Measurements from ENCODE around the gene RASEF. TPM values are rescaled to one million over a fixed set of nuclear protein-coding genes. Genes with fewer than 3 reads are reported as not detected.

RASEF gene
- total and polyA plus RNA-seq, 8 donors: 6.6 to 26.7 (median 9.3) TPM

GRCh38 chr9:83015897-83016296 is 47.0 kb downstream of the RASEF start:
- ATAC-seq (no peak), DNase-seq (no peak)
- Histone ChIP-seq H3K4me1 (peaks cover 0 to 2% of the 10 kb centered on the region in 2 donors), H3K4me3 (no peak overlapping the region), H3K9me3 (peaks cover 0 to 10% of the 10 kb centered on the region in 2 donors), H3K36me3 (no peaks in the 10 kb centered on the region), H3K27me3 (no peaks in the 10 kb centered on the region), H3K27ac (no peak overlapping the region)
- intact Hi-C loops (cut with DNase I): no loop called here
- TF ChIP-seq, protein P1, sequence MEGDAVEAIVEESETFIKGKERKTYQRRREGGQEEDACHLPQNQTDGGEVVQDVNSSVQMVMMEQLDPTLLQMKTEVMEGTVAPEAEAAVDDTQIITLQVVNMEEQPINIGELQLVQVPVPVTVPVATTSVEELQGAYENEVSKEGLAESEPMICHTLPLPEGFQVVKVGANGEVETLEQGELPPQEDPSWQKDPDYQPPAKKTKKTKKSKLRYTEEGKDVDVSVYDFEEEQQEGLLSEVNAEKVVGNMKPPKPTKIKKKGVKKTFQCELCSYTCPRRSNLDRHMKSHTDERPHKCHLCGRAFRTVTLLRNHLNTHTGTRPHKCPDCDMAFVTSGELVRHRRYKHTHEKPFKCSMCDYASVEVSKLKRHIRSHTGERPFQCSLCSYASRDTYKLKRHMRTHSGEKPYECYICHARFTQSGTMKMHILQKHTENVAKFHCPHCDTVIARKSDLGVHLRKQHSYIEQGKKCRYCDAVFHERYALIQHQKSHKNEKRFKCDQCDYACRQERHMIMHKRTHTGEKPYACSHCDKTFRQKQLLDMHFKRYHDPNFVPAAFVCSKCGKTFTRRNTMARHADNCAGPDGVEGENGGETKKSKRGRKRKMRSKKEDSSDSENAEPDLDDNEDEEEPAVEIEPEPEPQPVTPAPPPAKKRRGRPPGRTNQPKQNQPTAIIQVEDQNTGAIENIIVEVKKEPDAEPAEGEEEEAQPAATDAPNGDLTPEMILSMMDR (IDR thresholded peaks at IDR 0.05): no peak

GRCh38 chr9:83013867-83014605 is 48.9 kb downstream of the RASEF start:
- Histone ChIP-seq H3K4me1 (peaks cover 0 to 2% of the 10 kb centered on the region in 2 donors), H3K9me3 (peaks cover 0 to 10% of the 10 kb centered on the region in 2 donors), H3K27me3 (no peaks in the 10 kb centered on the region), H3K27ac (no peak overlapping the region), H3K36me3 (no peaks in the 10 kb centered on the region), H3K4me3 (no peak overlapping the region)
- DNase-seq (no peak), ATAC-seq (no peak)
- intact Hi-C loops (cut with DNase I): no loop called here
- TF ChIP-seq, protein P1 (IDR thresholded peaks at IDR 0.05): no peak

GRCh38 chr9:83012922-83013838 is 49.8 kb downstream of the RASEF start:
- ATAC-seq: peak; percentile 12
- intact Hi-C loops (cut with DNase I): no loop called here
- H3K36me3 ChIP-seq: no peaks in the 10 kb centered on the region
- TF ChIP-seq, protein P1 (IDR thresholded peaks at IDR 0.05): no peak
- DNase-seq: peak in 2 of 4 donors; percentile 24 to 28
- H3K4me1 ChIP-seq: peaks cover 0 to 2% of the 10 kb centered on the region in 2 donors
- H3K27me3 ChIP-seq: no peaks in the 10 kb centered on the region
- no peak overlapping the region for H3K4me3 ChIP-seq
- no peak overlapping the region for H3K27ac ChIP-seq
- peaks cover 0 to 9% of the 10 kb centered on the region in 2 donors for H3K9me3 ChIP-seq

GRCh38 chr9:83012168-83012921 is 50.6 kb downstream of the RASEF start:
- Histone ChIP-seq H3K27ac (no peak overlapping the region), H3K36me3 (no peaks in the 10 kb centered on the region), H3K4me3 (no peak overlapping the region), H3K4me1 (peaks cover 0 to 2% of the 10 kb centered on the region in 2 donors), H3K27me3 (no peaks in the 10 kb centered on the region), H3K9me3 (peaks cover 0 to under 1% of the 10 kb centered on the region in 2 donors)
- no peak for ATAC-seq
- intact Hi-C loops (cut with DNase I): no loop called here
- peak in 2 of 4 donors; percentile 30 to 34 for DNase-seq
- TF ChIP-seq, protein P1 (IDR thresholded peaks at IDR 0.05): no peak

All from left lung (tissue), 10 donors.